Measurements from ENCODE around the gene ACTR10.

ACTR10 gene

DNA sequence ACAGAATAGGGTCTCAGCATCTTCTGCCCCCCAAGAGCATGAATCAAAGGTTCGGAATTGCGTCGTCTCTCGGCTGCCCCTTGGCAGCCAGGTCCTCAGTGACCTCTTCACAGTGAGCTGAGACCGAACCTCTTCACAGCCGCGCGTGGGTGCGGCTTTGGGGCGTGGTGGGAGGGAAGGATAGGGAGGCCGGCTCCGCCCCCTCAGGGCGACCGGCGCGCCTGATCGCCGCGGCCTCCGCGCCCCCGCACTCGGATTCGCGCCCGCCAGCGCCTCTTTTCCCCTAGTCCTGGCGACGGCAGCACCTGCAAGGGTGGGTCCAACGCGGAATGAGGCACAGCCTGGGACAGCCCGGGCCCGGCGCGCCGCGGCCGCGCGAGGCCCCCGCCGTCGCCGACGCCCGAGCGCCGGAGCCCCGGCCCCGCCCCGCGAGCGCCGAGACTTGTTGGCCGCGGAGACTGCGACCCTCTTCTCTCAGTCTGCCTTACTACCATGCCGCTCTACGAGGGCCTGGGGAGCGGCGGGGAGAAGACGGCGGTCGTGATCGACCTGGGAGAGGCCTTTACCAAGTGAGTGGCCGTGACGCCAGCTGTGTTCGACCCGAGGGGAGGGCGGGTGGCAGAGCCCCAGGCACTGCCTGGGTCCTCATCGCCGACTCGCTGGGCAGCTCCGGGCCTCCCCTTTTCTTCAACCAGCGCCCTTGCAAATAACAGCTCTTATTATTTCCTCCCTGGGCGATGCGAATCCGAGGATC lies at the start of gene ACTR10:
ACTR10 (plus strand) TSS at position 424 of the 754 bp plus-strand sequence; CDS start at position 493, 69 bp downstream.
- peak; percentile 84 for DNase-seq

DNA sequence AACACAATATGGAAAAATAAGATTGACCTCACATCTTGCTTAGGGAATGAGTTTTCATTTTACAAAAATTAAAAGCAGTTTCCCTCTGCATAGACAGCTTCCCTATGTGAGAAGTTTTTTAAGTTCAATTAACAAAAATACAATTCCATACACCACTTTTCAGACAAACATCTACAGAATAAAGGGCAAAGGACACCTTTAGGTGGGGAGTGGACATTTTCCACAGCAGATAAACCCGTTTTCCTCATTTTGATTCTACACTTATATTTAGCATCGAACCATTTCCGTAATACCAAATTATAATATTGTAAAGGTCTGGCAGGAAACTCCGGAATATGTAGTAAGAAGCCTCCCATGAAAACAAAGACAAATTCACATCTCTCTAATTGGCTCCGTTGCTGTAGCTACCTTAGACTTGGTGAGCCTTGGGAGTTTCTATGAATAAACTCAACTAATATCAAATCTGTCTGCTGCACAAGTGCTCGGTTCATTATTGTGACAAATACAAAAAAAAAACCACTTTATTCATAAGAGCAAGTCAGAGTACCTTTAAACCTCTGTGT lies 49.6 kb upstream of the ACTR10 start:
- DNase-seq, result no peak

DNA sequence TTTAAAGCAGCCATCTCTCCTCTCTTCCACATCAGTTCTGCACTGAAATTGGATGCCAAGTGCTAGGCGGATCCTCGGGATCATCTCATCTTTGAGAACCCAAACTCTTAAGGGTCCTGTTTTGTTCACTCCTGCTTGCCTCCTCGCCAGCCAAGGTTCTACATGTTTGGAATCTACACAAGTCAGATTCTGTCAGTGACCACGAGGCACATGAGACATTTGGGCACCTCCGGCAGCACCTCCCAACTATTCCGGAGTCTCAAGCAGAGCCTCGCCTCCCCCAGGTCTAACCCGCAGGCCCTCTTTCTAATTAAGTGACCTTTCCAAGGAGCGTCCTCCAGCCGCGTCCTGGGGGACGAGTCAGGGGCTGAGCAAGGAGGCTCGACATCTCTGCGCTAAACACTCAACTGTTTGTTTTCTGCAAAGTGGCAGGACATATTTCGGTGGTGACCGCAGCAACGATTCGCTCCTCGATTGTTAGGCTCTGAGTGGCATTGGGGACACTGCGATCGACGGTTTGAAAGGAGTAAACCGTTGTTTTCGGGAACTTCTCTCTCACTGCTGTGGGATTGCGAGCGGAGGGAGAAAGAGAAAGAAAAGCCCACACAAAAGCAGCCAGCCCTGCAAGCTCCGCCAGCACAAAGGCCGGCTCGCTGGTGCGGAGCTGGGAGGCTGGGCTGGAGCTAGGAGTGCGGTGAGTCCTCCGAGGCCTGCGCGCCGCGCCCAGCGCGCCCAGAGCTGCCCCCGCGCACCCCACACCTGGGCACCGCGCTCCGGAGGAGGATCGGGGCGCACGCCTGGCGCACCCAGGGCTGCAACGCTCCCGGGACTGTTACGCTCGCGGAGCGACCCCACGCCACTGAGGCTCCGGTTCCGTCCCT lies 48.6 kb upstream of the ACTR10 start:
- peak; percentile 31 for DNase-seq

DNA sequence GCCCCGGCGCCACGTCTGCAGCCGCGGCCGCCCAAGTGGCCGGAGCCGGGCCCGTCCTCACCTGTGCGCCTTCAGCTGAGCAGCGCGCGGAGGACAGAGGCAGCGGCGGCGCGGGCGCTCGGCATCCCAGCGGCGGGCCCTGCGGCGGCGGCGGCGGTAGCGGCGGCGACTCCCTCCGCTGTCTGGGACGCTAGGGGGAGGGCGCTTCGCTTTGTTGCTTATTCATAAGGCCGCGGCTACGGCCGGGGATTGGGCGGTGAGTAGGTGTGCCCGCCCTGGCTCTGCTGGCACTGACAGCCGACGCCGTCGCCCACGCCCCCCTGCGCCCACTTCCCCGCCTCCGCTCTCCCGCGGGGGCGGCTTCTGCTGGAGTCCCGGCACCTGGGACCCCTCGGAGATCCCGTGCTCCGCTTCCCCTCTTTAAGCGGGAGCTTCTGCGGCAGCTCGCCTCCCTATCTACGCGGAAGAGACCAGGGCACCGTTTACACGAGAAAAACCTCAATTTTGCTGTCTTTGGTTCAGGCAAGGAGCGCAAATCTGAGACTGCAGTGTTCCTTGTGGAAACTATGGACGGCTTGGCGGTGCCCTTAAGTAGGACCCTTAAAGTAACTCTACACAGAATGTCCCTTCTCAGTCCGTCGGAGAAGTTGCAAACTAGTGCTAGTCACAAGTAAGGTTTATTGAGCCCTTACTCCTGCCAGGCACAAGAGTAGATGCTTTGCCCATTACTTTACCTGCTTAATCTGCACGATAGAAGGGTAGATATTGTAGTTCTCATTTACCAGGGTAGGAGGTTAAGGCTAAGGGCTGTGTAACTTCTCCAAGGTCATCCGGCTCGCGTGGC lies 47.7 kb upstream of the ACTR10 start, which contains the start of gene ARMH4:
ARMH4 (minus strand) TSS at position 200 of the 844 bp plus-strand sequence. CDS start 12,855 bp downstream, outside the sequence.
- DNase-seq, result peak; percentile 82

DNA sequence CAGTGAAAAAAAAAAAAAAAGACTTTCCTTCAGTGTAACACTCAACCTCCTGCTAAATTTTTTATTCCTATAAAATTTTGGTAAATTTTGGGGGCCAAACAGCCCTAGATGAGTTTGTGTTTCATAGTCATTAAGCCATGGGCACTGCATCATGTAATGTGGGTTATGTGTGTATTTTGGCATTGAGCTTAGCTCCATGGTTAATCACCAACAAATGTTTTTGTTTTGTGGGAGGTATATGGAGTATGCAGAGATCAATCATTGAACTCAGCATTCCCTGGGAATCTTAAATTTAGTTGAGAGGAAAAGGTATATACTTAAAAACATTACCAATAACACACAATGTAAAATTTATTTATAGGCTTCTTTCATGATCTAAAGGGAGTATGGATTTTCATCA lies 39.4 kb upstream of the ACTR10 start:
- DNase-seq, result no peak

DNA sequence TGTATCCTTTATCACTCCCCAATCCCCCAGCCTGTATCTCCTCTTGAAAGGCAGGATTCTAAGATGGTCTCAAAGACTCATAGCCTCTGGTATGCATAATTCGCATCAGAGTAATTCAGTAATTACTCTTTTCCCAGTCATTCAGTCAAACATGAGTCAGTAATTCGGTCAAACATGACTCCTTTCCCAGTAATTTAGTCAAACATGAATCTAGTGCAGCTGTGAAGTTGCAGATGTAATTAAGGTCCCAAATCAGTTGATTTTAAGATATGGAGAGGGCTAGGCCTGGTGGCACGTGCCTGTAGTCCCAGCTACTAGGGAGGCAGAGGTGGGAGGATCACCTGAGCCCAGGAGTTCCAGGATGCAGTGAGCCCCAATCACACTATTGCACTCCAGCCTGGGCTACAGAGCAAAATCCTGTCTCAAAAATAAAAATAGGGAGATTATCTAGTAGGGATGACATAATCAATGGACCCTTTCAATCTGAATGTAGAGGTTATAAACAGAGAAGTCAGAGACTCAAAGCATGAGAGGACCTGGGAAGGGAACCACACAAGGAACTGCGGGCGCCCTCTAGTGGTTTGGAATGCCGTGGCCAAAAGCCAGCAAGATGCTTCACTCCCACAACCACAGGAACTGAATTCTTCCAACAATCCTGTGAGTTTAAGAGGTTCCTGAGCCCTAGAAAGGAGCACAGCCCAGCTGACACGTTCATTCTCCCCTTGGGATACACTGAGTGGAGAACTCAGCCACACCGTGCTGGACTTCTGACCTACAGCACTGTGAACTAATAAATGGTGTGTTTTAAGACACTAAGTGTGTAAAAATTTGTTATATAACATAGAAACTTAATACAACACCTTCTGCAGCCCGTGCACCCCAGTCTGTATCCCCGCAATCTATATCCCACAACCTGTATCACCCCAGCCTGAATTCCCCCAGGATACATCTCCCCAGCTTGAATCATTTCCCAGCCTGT lies 33.7 kb upstream of the ACTR10 start:
- DNase-seq, result peak; percentile 82

DNA sequence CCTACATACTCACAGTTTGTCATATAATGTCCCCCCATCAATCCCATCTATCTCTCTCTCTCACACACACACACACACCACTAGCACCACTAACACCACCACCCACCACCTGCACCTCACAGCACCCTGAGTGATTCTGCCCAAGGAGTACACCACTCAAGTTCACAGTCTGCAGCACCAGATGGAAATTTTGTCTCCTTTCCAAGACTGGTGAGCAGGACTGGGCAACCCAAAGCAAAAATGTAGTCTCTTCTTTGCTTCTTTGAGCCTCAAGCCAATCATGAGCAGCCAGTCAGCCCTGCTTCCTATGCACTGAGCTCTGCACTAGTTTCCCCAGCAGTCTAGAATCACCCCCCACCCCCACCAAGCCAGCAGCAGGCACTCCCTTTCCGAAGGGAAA lies 32.9 kb upstream of the ACTR10 start:
- DNase-seq, result no peak

DNA sequence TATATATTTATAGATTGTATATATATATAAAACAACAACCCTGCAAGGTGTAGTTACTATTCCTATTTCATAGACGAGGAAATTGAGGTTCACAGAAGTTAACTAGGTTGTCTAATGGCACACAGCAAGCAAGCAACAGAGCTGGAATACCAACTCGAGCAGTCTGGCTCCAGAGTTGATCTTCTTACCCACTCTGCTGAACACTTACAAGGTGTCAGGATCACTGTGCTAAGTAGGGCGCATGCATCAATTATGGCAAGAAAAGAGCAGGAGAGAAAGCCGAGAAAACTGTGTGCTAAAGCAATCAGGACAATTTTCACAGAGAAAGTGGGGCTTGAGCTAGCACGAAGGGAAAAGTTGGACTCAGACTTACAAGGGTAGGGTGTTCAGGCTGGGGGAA lies 32.1 kb upstream of the ACTR10 start:
- no peak for DNase-seq

DNA sequence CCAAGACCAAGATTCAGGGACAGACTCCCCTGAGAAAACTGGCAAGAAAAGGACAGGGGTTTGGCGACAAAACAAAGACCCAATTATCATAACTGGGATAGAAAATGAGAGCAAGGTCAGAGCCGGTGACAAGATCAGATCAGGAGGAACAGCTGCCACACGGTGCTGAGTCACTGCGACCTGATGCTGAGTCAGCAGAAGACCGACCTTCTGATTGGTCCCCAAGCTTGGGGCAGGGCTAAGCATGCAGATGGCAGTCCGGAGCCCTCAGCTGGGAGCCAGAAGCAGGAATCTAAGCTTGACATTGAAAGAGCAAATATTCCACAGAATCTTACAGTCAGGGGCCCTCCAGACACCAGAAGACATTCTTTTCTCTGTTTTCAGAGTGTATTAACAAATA lies 28.9 kb upstream of the ACTR10 start:
- peak; percentile 78 for DNase-seq

DNA sequence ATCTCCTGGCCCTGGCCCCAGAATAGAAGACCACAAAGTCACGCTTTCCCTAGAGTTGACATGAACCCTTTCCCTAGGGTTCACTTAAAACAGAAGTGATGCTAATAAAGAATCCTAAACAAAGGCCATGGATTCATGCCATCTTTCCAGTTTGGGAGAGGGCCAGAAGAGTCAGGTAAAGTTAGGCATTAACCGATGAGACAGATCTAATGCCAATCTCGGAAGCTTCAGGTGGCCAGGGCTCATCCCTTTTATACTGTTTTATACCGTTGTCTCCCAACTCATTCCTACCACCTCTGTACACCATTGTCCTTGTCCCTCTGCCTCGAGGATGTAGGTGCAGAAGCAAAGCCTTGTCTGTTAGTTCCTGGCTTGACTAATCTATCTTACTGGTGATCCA lies 22.8 kb upstream of the ACTR10 start:
- no peak for DNase-seq

DNA sequence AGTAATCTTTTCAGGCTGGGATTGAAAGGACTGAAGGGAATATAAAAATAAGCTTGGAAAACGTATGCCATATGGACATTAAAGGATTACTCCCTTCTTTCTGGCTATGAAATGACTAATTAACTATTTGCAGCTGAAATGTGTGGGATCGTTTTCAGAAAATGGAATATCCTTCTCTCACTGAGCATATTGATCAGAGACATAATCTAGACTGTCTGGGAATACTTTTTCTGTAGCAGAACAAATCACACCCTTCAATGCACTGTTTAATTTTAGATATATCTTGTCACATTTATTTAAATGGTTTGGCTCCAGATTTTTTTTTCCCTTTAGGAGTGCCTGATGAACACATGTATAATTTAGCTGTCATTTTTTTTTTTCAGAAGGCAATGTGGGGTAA lies 10.8 kb upstream of the ACTR10 start:
- DNase-seq, result no peak

DNA sequence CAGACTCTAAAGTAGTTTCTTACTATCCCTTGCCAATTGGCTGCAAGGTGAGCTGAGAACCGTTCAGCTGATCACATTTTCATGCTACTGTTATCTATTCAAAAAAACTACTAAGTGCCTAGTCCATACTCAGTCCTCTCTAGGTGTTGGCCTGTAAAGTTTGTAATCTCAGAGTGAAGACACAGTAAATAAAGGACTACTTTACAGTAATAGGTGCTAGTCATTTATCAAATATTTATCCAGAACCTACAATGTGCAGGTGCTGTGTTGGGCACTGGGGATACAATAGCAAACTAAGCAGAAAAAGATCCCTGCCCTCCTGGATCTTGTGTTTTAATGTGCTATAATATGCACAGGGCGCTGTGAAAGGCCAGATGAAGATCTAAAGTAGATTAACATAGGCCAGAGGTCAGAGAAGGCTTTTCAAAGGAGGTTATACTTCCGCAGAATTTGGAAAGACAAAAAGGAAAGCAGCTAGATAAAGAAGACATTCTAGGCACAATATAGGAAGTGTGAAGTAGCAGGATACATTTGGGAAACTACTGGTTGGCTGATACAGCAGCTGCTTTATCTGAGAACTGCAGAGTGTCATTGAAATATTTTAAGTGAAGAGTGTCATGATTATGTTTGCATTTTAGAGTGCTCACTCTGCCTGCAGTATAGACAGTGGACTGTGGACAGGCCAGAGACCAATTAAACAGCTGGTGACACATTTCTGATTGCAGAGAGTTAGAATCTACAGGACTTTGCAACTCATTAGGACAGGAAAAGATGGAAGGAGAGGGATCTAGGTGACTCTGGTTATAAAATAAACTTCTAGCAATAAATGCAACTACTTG lies 8.0 kb upstream of the ACTR10 start:
- no peak for DNase-seq

DNA sequence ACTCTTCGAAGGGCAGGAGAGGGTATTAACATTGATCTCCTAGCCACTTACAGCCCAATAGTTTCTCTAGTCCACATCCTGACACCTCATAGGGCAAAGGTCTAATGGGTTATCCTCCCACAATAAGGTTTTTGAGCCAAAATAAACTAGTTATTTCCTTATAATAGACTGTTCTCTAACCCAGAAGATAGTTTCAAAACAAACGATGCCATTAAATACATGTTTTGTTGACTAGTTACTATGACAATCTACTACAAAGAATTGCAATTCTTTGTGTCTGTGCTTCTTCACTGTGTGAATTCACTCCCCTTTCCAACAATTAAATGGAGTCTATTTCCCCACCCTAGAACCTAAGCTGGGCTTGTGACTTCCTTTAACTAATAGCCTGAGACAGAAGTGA lies 6.4 kb upstream of the ACTR10 start:
- DNase-seq, result no peak

DNA sequence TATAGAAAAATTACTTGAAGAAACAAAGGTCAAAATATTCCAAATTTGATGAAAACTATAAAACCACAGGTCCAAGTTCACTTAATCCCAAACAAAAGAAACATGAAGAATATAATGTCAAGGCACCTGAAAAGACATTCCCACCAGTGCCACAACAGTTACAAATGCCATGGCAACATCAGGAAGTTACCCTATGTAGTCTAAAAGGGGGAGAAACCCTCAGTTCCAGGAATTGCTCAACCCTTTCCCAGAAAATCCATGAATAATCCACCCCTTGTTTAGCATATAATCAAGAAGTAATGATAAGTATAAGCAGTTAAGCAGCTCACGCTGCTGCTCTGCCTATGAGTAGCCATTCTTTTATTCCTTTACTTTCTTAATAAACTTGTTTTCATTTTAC lies 3.8 kb upstream of the ACTR10 start:
- no peak for DNase-seq

DNA sequence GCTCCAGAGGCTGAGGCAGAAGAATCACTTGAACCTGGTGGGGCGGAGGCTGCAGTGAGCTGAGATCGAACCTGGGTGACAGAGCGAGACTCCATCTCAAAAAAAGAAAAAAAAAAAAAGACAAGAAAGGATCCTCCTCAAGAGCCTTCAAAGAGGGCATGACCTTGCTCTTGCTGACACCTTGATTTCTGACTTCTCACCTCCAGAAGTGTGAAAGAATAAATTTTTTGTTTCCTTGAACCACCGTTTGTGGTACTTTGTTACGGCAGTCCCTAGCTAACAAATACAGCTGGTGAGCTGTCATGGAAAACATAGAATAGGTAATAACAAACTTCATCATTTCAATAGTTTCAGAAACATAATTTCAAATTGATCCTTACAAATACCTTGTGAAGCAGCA lies 1.9 kb upstream of the ACTR10 start:
- DNase-seq, result no peak

DNA sequence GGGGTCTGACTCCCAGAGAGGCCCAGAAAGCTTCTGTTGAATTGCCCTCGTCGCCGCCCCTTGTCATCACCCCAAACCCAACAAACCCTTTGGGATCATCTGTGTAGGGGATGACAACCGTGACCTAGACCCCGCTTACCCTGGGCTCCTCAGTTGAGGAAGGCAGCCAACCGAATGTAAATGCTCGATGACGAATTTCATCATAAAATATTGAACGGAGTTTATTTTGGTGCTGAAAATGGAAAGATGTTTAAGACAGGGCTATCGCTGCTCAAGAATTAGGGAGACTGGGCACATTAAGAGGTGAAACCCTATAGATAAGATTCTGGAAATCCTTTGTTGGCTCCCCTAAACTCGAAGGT lies 512 bp downstream of the ACTR10 start:
- no peak for DNase-seq

DNA sequence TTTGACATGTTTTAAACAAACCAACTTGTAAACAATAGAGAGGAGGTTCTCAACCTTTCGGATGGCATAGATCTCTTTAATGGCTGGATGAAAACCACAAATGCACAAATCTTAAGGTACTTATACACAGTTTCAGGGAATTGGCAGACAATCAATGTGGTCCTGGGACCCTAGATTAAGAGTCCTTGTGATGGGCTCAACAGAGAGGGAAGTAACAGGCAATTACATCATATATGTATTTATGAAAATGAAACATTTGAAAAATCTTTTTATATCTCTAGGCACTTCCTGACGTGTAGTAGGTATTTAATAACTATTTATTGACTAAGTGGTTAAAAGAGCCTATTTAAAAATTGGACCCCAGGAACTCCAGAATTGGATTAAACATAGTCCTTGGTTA lies 897 bp downstream of the ACTR10 start:
- peak; percentile 6 for DNase-seq

DNA sequence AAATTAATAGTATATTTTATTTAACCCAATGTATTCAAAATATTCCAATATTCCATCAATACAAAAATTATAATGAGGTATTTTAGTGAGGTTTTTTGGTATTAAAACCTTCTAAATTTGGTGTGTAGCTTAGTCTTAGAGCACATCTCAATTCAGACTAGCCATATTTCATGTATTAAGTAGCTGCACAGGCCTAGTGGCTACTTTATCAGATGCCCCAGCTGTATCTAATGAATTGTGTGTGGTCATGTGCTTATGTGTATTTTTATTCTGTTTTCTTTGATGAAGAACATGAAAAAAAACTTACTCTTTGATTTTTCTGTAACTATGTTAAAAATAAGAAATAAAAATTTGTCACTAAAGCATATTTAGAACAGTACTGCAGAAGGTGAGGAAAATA lies 13.2 kb downstream of the ACTR10 start:
- no peak for DNase-seq

DNA sequence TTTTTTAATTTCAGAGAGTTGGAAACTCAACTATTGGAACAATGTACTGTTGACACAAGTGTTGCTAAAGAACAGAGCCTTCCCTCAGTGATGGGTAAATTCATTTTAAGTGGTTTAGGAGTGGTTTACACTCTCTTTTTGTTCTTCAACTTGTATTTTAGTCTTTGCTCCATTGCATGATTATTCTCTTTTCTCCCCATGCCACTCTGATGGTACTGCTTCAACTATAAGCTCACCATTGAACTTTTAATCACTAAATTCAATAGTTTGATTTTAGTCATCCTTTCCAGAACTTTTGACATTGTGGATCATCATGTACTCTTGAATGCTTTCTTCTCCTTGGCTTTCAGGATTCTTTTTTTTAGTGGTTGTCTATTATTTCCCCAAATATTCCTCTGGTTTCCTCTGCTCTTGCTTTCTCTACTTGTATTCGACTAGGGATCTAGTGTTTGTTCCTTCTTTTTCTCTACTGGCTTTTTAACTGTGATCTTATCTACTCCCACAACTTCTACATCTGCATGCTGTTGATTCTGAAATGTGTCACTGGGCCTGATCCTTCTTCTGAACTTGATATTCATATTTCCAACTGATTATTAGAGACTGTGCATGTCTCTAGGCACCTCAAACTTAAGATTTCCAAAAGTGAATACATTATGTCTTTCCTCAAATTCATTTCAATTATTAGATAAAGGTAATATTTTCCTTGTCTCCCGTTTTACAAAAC lies 15.4 kb downstream of the ACTR10 start:
- DNase-seq, result no peak

DNA sequence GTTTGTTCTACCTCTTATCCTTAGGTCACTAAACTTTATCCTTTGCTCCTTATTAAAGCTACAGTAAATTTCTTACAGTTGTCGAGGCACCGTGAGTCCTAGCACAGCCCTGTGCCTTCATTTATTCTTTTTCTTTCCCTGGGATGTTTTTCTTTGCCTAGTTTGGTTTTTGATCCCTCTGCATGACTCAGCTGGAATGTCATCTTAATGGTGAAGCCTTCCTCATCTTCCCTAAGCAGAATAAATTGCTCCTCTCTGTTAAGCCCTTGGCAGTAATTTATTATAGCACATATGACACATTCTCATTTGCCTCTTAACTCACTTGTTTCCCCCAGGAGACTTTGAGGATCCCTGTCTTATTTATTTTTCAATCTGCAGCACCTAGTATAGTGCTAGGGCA lies 16.6 kb downstream of the ACTR10 start:
- peak; percentile 58 for DNase-seq
